ENCODE data around the gene ECT2. TPM values are rescaled to one million over a fixed set of nuclear protein-coding genes. Genes with fewer than 3 reads are reported as not detected.
"Not testable (repeated sequence)": the region's sequence is repeated elsewhere in the genome, so short reads cannot be mapped to it uniquely, and the experiment has no call there.

Gene ECT2
- total RNA-seq, 2 donors from 2014 or later: 10.3 to 12.1 TPM

DNA sequence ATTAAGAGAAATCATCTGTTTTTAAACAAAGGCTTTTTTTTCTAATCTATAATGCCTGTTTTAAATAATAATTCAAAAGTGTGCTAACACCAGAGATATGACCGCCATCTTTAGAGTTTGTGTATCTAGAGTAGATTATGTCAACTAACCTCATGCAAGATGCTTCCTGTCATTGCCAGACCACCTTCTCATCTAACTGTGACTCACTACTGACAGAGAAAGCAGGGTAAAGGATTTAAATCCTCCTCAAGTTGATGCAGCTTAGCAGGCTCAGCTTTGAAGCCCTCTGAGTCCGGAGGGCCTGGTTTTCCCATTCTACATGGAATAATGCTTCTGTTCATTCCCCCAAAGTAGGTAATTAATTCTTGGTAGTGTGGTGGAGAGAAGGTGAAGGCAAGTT, 108.5 kb downstream of the ECT2 start:
- Histone ChIP-seq H3K9me3 (no peaks in the 10 kb centered on the region), H3K27ac (no peak overlapping the region), H3K36me3 (no peaks in the 10 kb centered on the region), H3K4me3 (no peak overlapping the region), H3K4me1 (replicated peaks) (no peaks in the 10 kb centered on the region), H3K27me3 (replicated peaks; ENCODE audit: insufficient read depth) (no peaks in the 10 kb centered on the region)
- TF ChIP-seq POLR2A (IDR thresholded peaks at IDR 0.05) (no peak), POLR2AphosphoS5 (IDR thresholded peaks at IDR 0.05) (no peak)
- TF ChIP-seq, protein P1, sequence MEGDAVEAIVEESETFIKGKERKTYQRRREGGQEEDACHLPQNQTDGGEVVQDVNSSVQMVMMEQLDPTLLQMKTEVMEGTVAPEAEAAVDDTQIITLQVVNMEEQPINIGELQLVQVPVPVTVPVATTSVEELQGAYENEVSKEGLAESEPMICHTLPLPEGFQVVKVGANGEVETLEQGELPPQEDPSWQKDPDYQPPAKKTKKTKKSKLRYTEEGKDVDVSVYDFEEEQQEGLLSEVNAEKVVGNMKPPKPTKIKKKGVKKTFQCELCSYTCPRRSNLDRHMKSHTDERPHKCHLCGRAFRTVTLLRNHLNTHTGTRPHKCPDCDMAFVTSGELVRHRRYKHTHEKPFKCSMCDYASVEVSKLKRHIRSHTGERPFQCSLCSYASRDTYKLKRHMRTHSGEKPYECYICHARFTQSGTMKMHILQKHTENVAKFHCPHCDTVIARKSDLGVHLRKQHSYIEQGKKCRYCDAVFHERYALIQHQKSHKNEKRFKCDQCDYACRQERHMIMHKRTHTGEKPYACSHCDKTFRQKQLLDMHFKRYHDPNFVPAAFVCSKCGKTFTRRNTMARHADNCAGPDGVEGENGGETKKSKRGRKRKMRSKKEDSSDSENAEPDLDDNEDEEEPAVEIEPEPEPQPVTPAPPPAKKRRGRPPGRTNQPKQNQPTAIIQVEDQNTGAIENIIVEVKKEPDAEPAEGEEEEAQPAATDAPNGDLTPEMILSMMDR (IDR thresholded peaks at IDR 0.05): no peak
- 91% methylated on average over 2 of the region's 2 CpGs for WGBS
- intact Hi-C loops (cut with DNase I): no loop called here
- DNase-seq (ENCODE audit: low spot score): no peak

DNA sequence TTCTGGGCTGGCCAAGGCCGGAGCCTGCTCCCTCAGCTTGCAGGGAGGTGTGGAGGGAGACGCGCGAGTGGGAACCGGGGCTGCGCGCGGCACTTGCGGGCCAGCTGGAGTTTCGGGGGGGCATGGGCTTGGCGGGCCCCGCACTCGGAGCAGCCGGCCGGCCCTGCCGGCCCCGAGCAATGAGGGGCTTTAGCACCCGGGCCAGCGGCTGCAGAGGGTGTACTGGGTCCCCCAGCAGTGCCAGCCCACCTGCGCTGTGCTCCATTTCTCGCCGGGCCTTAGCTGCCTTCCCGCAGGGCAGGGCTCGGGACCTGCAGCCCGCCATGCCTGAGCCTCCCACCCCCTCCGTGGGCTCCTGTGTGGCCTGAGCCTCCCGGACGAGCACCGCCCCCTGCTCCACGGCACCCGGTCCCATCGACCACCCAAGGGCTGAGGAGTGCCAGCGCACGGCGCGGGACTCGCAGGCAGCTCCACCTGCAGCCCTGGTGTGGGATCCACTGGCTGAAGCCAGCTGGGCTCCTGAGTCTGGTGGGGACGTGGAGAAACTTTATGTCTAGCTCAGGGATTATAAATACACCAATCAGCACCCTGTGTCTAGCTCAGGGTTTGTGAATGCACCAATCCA, 116.3 kb downstream of the ECT2 start:
- H3K9me3 ChIP-seq; H3K4me3 ChIP-seq; H3K4me1 ChIP-seq (replicated peaks); intact Hi-C loops (cut with DNase I); H3K27ac ChIP-seq; DNase-seq (ENCODE audit: low spot score); H3K36me3 ChIP-seq; H3K27me3 ChIP-seq (replicated peaks; ENCODE audit: insufficient read depth): not testable (repeated sequence)
- WGBS: 88% methylated on average over 16 of the region's 38 CpGs

DNA sequence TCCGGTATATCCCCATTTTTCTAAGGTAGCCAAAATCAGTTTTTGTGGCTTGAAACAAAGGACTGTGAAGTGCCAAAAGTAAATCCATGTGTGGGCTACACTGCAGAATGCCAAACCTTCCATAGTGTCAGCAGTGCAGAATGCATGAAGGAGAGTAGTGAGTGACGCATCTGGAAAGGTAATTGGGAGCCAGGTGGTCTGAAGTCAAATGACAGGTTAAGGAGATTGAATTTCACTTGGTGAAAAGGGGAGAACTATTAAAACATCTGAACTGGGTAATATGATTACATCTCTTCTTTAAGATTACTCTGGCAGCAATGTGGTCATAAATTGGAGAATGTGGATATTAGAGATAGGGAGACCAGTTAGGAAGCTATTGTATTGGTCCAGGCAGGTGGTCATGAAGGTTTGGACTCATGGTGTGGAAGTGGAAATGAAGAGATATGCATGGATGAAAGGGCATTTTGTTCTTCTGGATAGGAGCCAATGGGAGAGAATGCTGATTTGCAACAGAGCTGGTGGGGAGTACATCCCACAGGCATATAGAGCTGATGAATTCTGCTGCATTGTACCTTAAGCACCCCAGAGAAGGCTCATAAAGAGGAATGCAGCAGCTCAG, 118.2 kb downstream of the ECT2 start:
- TF ChIP-seq POLR2A (IDR thresholded peaks at IDR 0.05) (no peak), POLR2AphosphoS5 (IDR thresholded peaks at IDR 0.05) (no peak)
- TF ChIP-seq, protein P1 (IDR thresholded peaks at IDR 0.05): no peak
- intact Hi-C loops (cut with DNase I): no loop called here
- no peak for DNase-seq (ENCODE audit: low spot score)
- Histone ChIP-seq H3K4me1 (replicated peaks) (peaks cover 3% of the 10 kb centered on the region), H3K36me3 (no peaks in the 10 kb centered on the region), H3K4me3 (no peak overlapping the region), H3K27ac (no peak overlapping the region), H3K27me3 (replicated peaks; ENCODE audit: insufficient read depth) (no peaks in the 10 kb centered on the region), H3K9me3 (no peaks in the 10 kb centered on the region)
- 69% methylated on average over 2 of the region's 2 CpGs for WGBS

DNA sequence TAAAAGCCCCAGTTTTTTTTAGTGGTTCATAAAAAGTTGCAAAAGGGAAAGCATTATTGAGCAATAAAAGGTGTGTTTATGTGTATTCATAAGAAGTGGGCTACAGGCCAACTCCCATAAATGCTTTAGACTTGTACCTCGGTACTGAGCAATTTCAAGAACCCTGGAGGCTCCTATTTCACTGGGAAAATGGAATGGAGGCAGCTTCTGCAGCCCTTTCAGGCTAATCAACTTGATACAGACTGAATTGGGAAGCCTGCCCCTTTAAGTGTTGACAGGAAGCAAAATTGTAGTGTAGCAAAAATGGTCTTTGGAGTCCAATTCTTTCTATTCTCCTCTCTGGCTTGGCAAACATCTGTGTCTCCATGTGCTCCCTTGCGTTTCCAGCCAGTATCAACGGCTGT, 118.8 kb downstream of the ECT2 start:
- DNase-seq (ENCODE audit: low spot score): peak; percentile 60
- WGBS: 8% methylated on average over 3 of the region's 3 CpGs

DNA sequence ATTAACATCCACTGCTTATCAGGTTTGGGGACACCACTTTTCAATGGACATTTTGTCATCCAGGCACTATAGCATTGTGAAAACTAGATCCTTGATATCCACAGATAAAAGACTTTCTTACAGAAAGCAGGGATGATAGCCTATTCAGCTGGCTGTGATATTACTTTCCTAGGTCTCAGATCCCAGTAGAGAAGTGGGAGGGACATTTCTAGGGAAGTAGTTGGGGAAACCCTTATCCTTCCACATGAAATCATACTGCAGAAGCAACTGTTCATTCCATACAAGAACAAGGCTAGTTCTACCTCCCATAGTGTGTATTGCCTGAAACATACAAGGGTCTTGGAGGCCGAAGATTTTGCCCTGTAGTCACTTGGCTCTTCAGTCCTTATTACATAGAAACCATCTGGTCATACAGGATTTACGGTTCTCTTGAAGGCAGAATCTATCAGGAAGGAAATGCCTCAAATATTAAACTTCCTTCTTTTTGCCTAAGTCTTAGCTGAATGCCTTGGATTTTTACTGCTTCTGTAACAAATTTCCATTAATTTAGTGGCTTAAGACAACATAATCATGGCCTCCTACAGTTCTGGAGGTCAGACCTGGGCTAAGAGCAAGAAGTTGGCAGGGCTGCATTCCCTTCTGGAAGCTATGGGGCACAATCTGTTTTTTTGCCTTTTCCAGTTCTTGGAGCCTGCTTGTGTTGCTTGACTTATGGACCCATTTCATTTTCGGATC, 119.4 kb downstream of the ECT2 start:
- 73% methylated on average over 3 of the region's 3 CpGs for WGBS
- H3K36me3 ChIP-seq: no peaks in the 10 kb centered on the region
- no peaks in the 10 kb centered on the region for H3K9me3 ChIP-seq
- no peaks in the 10 kb centered on the region for H3K27me3 ChIP-seq (replicated peaks; ENCODE audit: insufficient read depth)
- peaks cover 3% of the 10 kb centered on the region for H3K4me1 ChIP-seq (replicated peaks)
- no peak for TF ChIP-seq POLR2A (IDR thresholded peaks at IDR 0.05)
- TF ChIP-seq, protein P1 (IDR thresholded peaks at IDR 0.05): no peak
- no peak for TF ChIP-seq POLR2AphosphoS5 (IDR thresholded peaks at IDR 0.05)
- no peak overlapping the region for H3K27ac ChIP-seq
- DNase-seq (ENCODE audit: low spot score): no peak
- intact Hi-C loops (cut with DNase I): no loop called here
- no peak overlapping the region for H3K4me3 ChIP-seq

More for the DNA sequence above, 118.8 kb downstream of the ECT2 start:
- intact Hi-C loops (cut with DNase I): no loop called here
- H3K36me3 ChIP-seq: no peaks in the 10 kb centered on the region
- no peak overlapping the region for H3K4me3 ChIP-seq
- H3K9me3 ChIP-seq: no peaks in the 10 kb centered on the region
- peaks cover 3% of the 10 kb centered on the region for H3K4me1 ChIP-seq (replicated peaks)
- TF ChIP-seq, protein P1 (IDR thresholded peaks at IDR 0.05): no peak
- peak; percentile 43 for TF ChIP-seq POLR2AphosphoS5 (IDR thresholded peaks at IDR 0.05)
- no peak for TF ChIP-seq POLR2A (IDR thresholded peaks at IDR 0.05)
- H3K27ac ChIP-seq: no peak overlapping the region
- H3K27me3 ChIP-seq (replicated peaks; ENCODE audit: insufficient read depth): no peaks in the 10 kb centered on the region

Small RNA genes within 50 kb of the gene (small RNA-seq; reads per million reads assigned to genes)
- gene AC108667.1: 0 reads per million in 2 donors
- gene RF00139: 0 reads per million in 2 donors
- 0 reads per million in 2 donors for gene RNU4-4P
- 0 reads per million in 2 donors for gene RNU6-547P

Other genes starting within 250 kb of the ECT2 start
- 100 to 1,000 TPM in 1 of 2 donors, 10 to 100 TPM in 1; 70.6 to 126 TPM for gene TNFSF10, start 227.3 kb upstream of the ECT2 start, total RNA-seq
- gene NCEH1, start 39.7 kb upstream of the ECT2 start, total RNA-seq: 10 to 100 TPM in 1 of 2 donors, 1 to 10 TPM in 1; 9.1 to 12.7 TPM